Measurements from ENCODE around the gene CEP97.

Gene CEP97

GRCh38 chr3:101813817-101814440 lies 89.5 kb downstream of the CEP97 start:
- TF ChIP-seq Cebpa-rat (IDR thresholded peaks at IDR 0.05), result no peak
- peaks cover 0 to 20% (median 10%) of the 10 kb centered on the region in 11 experiments; a peak in 15 of 22 replicates for H3K36me3 ChIP-seq
- no peaks in the 10 kb centered on the region for H3K9me3 ChIP-seq (replicated peaks in 1 of 11)
- peak overlapping the region in 2 of 11 experiments; percentile 23 to 50; a peak in 1 of 22 replicates for H3K9ac ChIP-seq
- H3K4me3 ChIP-seq, result no peak overlapping the region
- peak overlapping the region in 1 of 11 experiments; percentile 17; a peak in 1 of 22 replicates for H3K27ac ChIP-seq
- no peaks in the 10 kb centered on the region for H4K20me1 ChIP-seq
- H3K27me3 ChIP-seq, result no peaks in the 10 kb centered on the region
- peak overlapping the region in 4 of 11 experiments; percentile 7 to 67 (median 36); a peak in 7 of 22 replicates for H3K4me2 ChIP-seq
- peaks cover 9 to 69% (median 21%) of the 10 kb centered on the region in 10 experiments; a peak in 17 of 20 replicates for H3K4me1 ChIP-seq

- H3K4me3 ChIP-seq, result no peak overlapping the region
- H3K27ac ChIP-seq, result peak overlapping the region in 3 of 11 experiments; percentile 17 to 43 (median 20); a peak in 3 of 22 replicates
- peak overlapping the region in 3 of 11 experiments; percentile 23 to 50 (median 28); a peak in 3 of 22 replicates for H3K9ac ChIP-seq
- no peaks in the 10 kb centered on the region for H3K9me3 ChIP-seq (replicated peaks in 1 of 11)
- H3K27me3 ChIP-seq, result no peaks in the 10 kb centered on the region
- peaks cover 0 to 23% (median 10%) of the 10 kb centered on the region in 11 experiments; a peak in 15 of 22 replicates for H3K36me3 ChIP-seq
- peaks cover 2 to 69% (median 15%) of the 10 kb centered on the region in 10 experiments; a peak in 17 of 20 replicates for H3K4me1 ChIP-seq
- H4K20me1 ChIP-seq, result no peaks in the 10 kb centered on the region
- H3K4me2 ChIP-seq, result peak overlapping the region in 4 of 11 experiments; percentile 7 to 67 (median 36); a peak in 7 of 22 replicates
- TF ChIP-seq Cebpa-rat (IDR thresholded peaks at IDR 0.05), result no peak
These were observed 90.4 kb downstream of the CEP97 start for GRCh38 chr3:101814835-101815234.

- Histone ChIP-seq H3K27me3 (no peaks in the 10 kb centered on the region), H3K36me3 (peaks cover 3 to 29% (median 16%) of the 10 kb centered on the region in 11 experiments), H4K20me1 (no peaks in the 10 kb centered on the region), H3K4me2 (0 out of 22 replicates have a peak overlapping the region, but pooled peaks of 1 of the 11 experiments have one; percentile 67), H3K27ac (no peak overlapping the region), H3K9ac (no peak overlapping the region), H3K4me3 (no peak overlapping the region), H3K4me1 (peaks cover 0 to 64% (median 10%) of the 10 kb centered on the region in 10 experiments; a peak in 11 of 20 replicates), H3K9me3 (replicated peaks in 1 of 11) (peaks cover 0 to 4% (median 3%) of the 10 kb centered on the region in 11 experiments; a peak in 6 of 22 replicates)
- TF ChIP-seq Cebpa-rat (IDR thresholded peaks at IDR 0.05), result no peak
These were observed 92.1 kb downstream of the CEP97 start for GRCh38 chr3:101816215-101817149.

- Histone ChIP-seq H3K27me3 (no peaks in the 10 kb centered on the region), H3K4me1 (peaks cover 0 to 60% (median 7%) of the 10 kb centered on the region in 10 experiments; a peak in 9 of 20 replicates), H4K20me1 (no peaks in the 10 kb centered on the region), H3K4me3 (no peak overlapping the region), H3K9ac (peak overlapping the region in 1 of 11 experiments; percentile 32; a peak in 1 of 22 replicates), H3K4me2 (peak overlapping the region in 5 of 11 experiments; percentile 26 to 50 (median 42); a peak in 7 of 22 replicates), H3K36me3 (peaks cover 10 to 38% (median 24%) of the 10 kb centered on the region in 11 experiments), H3K9me3 (replicated peaks in 1 of 11) (peaks cover 0 to 8% (median 4%) of the 10 kb centered on the region in 11 experiments; a peak in 6 of 22 replicates), H3K27ac (peak overlapping the region in 3 of 11 experiments; percentile 27 to 45 (median 38); a peak in 3 of 22 replicates)
- no peak for TF ChIP-seq Cebpa-rat (IDR thresholded peaks at IDR 0.05)
These were observed 93.6 kb downstream of the CEP97 start for GRCh38 chr3:101817992-101818391.

DNA sequence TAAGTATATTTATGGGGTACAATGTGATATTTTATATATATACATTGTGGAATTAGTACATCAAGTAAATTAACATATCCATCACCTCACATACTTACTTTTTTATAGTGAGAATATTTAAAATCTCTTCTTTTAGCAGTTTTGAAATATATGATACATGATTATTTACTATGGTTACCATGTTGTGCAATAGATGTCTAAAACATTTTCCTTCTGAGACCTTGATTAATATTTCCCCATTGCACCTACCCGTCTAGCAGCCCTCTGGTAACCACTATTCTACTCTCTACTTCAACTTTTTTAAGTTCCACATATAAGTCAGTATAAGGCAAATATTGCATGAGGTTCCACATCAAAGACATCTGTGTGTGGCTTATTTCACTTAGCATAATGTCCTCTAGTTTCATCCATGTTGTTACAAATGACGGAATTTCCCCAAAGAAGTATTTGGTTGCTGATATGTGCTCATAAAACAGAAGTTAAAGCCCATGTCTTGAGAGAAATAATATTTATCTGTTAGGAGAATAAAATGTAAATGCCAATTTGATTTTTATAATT lies 95.3 kb downstream of the CEP97 start:
- peaks cover 0 to 8% (median 4%) of the 10 kb centered on the region in 11 experiments; a peak in 6 of 22 replicates for H3K9me3 ChIP-seq (replicated peaks in 1 of 11)
- no peak overlapping the region for H3K9ac ChIP-seq
- peak overlapping the region in 3 of 11 experiments; percentile 14 to 29 (median 27); a peak in 2 of 22 replicates for H3K4me2 ChIP-seq
- TF ChIP-seq Cebpa-rat (IDR thresholded peaks at IDR 0.05), result no peak
- H3K27ac ChIP-seq, result no peak overlapping the region
- no peaks in the 10 kb centered on the region for H3K27me3 ChIP-seq
- H3K4me3 ChIP-seq, result no peak overlapping the region
- peaks cover 0 to 47% (median 10%) of the 10 kb centered on the region in 10 experiments; a peak in 13 of 20 replicates for H3K4me1 ChIP-seq
- H3K36me3 ChIP-seq, result peaks cover 10 to 53% (median 25%) of the 10 kb centered on the region in 11 experiments
- H4K20me1 ChIP-seq, result no peaks in the 10 kb centered on the region

Data from BLaER1 treated with 17β-estradiol and CSF1 and Interleukin-3, amounts not matched to agents 10 nM and 100 nM (cell line).